Body of pancreas (tissue), 4 donors: Measurements from ENCODE around the gene MAGEB1.

Experiments used
- POLR2A ChIP-seq, 3 donors: fragments of 450-650 bp; IDR thresholded peaks; one replicate each; pipeline ENCODE4 v1.6.1; 2016; ENCODE audit warnings: antibody characterized with exemption in 3 of 3, mild to moderate bottlenecking in 2 of 3
- TF ChIP-seq, protein P1 (sequence below), 7 experiments: fragments of 450-650 bp in 4 of 7; fragments of 200-600 bp in 3 of 7; sonication (generic) in 3 of 7; IDR thresholded peaks; one replicate each; pipeline ENCODE4 v1.5.1; 2016 to 2019; ENCODE audit warnings: antibody characterized with exemption in 7 of 7

DNA sequence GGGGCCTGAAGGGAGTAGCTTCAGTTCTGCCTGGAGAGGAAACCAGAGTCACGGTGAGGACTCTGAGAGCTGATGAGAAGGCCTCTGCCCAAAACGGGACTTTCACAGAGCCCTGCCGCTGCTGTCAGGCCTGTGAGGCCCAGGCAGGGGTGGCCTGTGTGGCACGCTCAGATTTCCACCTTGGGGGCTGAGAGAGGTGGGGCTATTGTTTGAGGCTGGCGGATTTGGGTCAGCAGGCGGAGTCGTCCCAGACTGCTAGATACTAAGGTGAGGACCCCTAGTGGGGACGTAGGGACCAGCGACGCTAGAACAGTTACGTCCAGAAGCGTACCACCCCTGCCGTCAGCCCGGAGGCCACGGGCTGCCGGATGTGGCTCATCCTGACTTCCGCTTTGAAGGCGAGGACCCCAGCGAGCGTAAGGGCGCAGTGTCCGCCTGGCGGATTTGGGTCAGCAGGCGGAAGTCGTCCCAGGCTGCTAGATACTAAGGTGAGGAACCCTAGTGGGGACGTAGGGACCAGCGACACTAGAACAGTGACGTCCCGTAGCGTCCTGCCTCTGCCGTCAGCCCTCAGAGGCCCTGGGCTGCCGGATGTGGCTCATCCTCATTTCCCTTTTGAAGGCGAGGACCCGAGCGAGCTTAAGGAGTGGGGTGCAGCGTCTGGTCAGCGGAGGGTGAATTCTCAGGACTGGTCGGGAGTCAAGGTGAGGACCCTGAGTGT, at the start of gene MAGEB1:
- TF ChIP-seq, protein P1, sequence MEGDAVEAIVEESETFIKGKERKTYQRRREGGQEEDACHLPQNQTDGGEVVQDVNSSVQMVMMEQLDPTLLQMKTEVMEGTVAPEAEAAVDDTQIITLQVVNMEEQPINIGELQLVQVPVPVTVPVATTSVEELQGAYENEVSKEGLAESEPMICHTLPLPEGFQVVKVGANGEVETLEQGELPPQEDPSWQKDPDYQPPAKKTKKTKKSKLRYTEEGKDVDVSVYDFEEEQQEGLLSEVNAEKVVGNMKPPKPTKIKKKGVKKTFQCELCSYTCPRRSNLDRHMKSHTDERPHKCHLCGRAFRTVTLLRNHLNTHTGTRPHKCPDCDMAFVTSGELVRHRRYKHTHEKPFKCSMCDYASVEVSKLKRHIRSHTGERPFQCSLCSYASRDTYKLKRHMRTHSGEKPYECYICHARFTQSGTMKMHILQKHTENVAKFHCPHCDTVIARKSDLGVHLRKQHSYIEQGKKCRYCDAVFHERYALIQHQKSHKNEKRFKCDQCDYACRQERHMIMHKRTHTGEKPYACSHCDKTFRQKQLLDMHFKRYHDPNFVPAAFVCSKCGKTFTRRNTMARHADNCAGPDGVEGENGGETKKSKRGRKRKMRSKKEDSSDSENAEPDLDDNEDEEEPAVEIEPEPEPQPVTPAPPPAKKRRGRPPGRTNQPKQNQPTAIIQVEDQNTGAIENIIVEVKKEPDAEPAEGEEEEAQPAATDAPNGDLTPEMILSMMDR (IDR thresholded peaks at IDR 0.05): no peak
- TF ChIP-seq POLR2A (IDR thresholded peaks at IDR 0.05): no peak
